Kidney epithelial cell (primary cell): ENCODE data around the gene CCPG1. TPM values are rescaled to one million over a fixed set of nuclear protein-coding genes. Genes with fewer than 3 reads are reported as not detected.

Experiments used
- DNase-seq: peaks from one replicate; pipeline ENCODE4 v3.0.0-alpha.2; 2010; ENCODE audit warnings: low read depth
- H3K27me3 ChIP-seq: 2 replicates; pipeline ENCODE4 v1.6.0; 2011; ENCODE audit warnings: low read length; ENCODE audit not compliant: control insufficient read depth, insufficient read depth
- H3K36me3 ChIP-seq: 2 replicates; pipeline ENCODE4 v1.5.1; 2011; ENCODE audit warnings: low read length; ENCODE audit not compliant: control insufficient read depth, insufficient read depth
- H3K4me3 ChIP-seq: 2 replicates; pipeline ENCODE4 v1.5.1; 2011; ENCODE audit warnings: low read depth, mild to moderate bottlenecking, control low read depth, low read length
- CTCF ChIP-seq: IDR thresholded peaks from 2 replicates; pipeline ENCODE4 v1.5.1; 2011; ENCODE audit warnings: mild to moderate bottlenecking, moderate library complexity, low read length, control low read depth, inconsistent platforms; ENCODE audit not compliant: insufficient read depth, poor library complexity, severe bottlenecking
- total RNA-seq: library from RNA; depleted of rRNA; stranded (reverse); fragments of >200 nt; gene quantifications from 2 replicates; pipeline ENCODE4 v1.2.3, GENCODE V29; 2015

Gene CCPG1
- total RNA-seq, 1 donor from 2014 or later, result 63.6 TPM

- Histone ChIP-seq H3K27me3 (no peaks in the 10 kb centered on the region), H3K36me3 (no peaks in the 10 kb centered on the region), H3K4me3 (no peak overlapping the region)
- DNase-seq, result no peak
- TF ChIP-seq CTCF, result no peak
Observed at GRCh38 chr15:55360256-55360655, 47.9 kb downstream of the CCPG1 start.

- Histone ChIP-seq H3K4me3 (no peak overlapping the region), H3K27me3 (no peaks in the 10 kb centered on the region), H3K36me3 (no peaks in the 10 kb centered on the region)
- DNase-seq, result no peak
- TF ChIP-seq CTCF, result no peak
Observed at GRCh38 chr15:55358471-55358870, 49.7 kb downstream of the CCPG1 start.

GRCh38 chr15:55357774-55358173 lies 50.4 kb downstream of the CCPG1 start:
- no peak for DNase-seq
- no peak for TF ChIP-seq CTCF

GRCh38 chr15:55356985-55357585 lies 51.1 kb downstream of the CCPG1 start:
- H3K4me3 ChIP-seq, result no peak overlapping the region
- TF ChIP-seq CTCF, result no peak

More at GRCh38 chr15:55357774-55358173, 50.4 kb downstream of the CCPG1 start:
- Histone ChIP-seq H3K27me3 (no peaks in the 10 kb centered on the region), H3K36me3 (no peaks in the 10 kb centered on the region), H3K4me3 (no peak overlapping the region)

GRCh38 chr15:55353025-55353424 lies 55.1 kb downstream of the CCPG1 start:
- H3K27me3 ChIP-seq, result no peaks in the 10 kb centered on the region
- no peak for TF ChIP-seq CTCF
- no peak for DNase-seq
- no peaks in the 10 kb centered on the region for H3K36me3 ChIP-seq
- no peak overlapping the region for H3K4me3 ChIP-seq

More at GRCh38 chr15:55356985-55357585, 51.1 kb downstream of the CCPG1 start:
- Histone ChIP-seq H3K36me3 (no peaks in the 10 kb centered on the region), H3K27me3 (no peaks in the 10 kb centered on the region)
- no peak for DNase-seq

- no peak overlapping the region for H3K4me3 ChIP-seq
- H3K36me3 ChIP-seq, result no peaks in the 10 kb centered on the region
- no peak for TF ChIP-seq CTCF
- no peaks in the 10 kb centered on the region for H3K27me3 ChIP-seq
- no peak for DNase-seq
Observed at GRCh38 chr15:55349282-55349681, 58.9 kb downstream of the CCPG1 start.
